K562 (cell line): Measurements from ENCODE around the gene CS. TPM values are rescaled to one million over a fixed set of nuclear protein-coding genes. Genes with fewer than 3 reads are reported as not detected.

Experiments used
- ATAC-seq: fragments of 200-7000 bp; cut with Tn5 transposase; 3 replicates; pipeline ENCODE4 v1.9.1; 2020; ENCODE audit warnings: moderate library complexity
- BruUV-seq: library from RNA; stranded (reverse); fragments of 400-500 nt; replicated peaks from 2 replicates; lab custom pipeline; 2021; lab: Mats Ljungman, UMichigan
- CTCF ChIA-PET: fragments of 300-600 bp; formaldehyde crosslinking; extraction: SDS; loops from one replicate; lab custom pipeline; 2021; ENCODE audit warnings: low intra/inter-chr PET ratio; lab: Yijun Ruan, JAX
- POLR2A ChIA-PET: fragments of 300-600, 350-650 bp; sonication (Branson Sonifier 250); formaldehyde crosslinking; extraction: SDS; loops from one replicate; lab custom pipeline; 2021; ENCODE audit warnings: antibody characterized with exemption, inconsistent platforms; lab: Yijun Ruan, JAX
- DNase-seq, 4 experiments: peaks; one replicate each; pipeline versions ENCODE4 v3.0.0 to v3.0.0-alpha.2; 2011 to 2018; ENCODE audit warnings: low spot score in 3 of 4, mixed read lengths in 3 of 4; ENCODE audit errors: extremely low read depth in 1 of 4
- FAIRE-seq: peaks from 2 replicates; lab custom pipeline; 2011; peaks lifted over from hg19 to GRCh38; lab: Jason Lieb, UNC
- H2AFZ ChIP-seq: 2 replicates; pipeline ENCODE4 v1.6.0; 2011; ENCODE audit warnings: low read depth, low read length, control low read depth, inconsistent platforms
- H3K27ac ChIP-seq: fragments of 200-600 bp; 3 replicates; pipeline ENCODE4 v1.8.0; 2011; ENCODE audit warnings: low read depth, mild to moderate bottlenecking, control low read depth, inconsistent platforms, low read length, moderate library complexity, mixed read lengths; ENCODE audit errors: extremely low read depth
- H3K27me3 ChIP-seq, 2 experiments: fragments of 300-600 bp in 1 of 2; 2 replicates in 1 of 2; 3 replicates in 1 of 2; pipeline versions ENCODE4 v1.6.0 to v1.8.0; 2011; ENCODE audit warnings: inconsistent platforms in 2 of 2, low read length in 2 of 2, mild to moderate bottlenecking in 1 of 2, mixed read lengths in 1 of 2, moderate library complexity in 1 of 2; ENCODE audit not compliant: control insufficient read depth in 2 of 2, insufficient read depth in 2 of 2
- H3K36me3 ChIP-seq: fragments of 300-600 bp; 3 replicates; pipeline ENCODE4 v1.8.0; 2011; ENCODE audit warnings: mild to moderate bottlenecking, low read length, inconsistent platforms; ENCODE audit not compliant: control insufficient read depth, insufficient read depth
- H3K4me1 ChIP-seq, 2 experiments: fragments of 200-600 bp in 1 of 2; replicated peaks in 1 of 2; 2 replicates in 1 of 2; 3 replicates in 1 of 2; pipeline versions ENCODE4 v1.5.1 to v1.8.0; 2011; ENCODE audit warnings: inconsistent platforms in 2 of 2, low read length in 2 of 2, mild to moderate bottlenecking in 1 of 2, mixed read lengths in 1 of 2, moderate library complexity in 1 of 2; ENCODE audit not compliant: control insufficient read depth in 2 of 2, insufficient read depth in 2 of 2
- H3K4me2 ChIP-seq: 2 replicates; pipeline ENCODE4 v1.6.1; 2011; ENCODE audit warnings: low read length, control low read depth, inconsistent platforms, mixed read lengths; ENCODE audit not compliant: insufficient read depth
- H3K4me3 ChIP-seq: fragments of 200-600 bp; sonication (generic), shearing (Covaris generic); 2 replicates; pipeline ENCODE4 v1.5.1; 2016; ENCODE audit warnings: control low read depth, inconsistent platforms
- H3K79me2 ChIP-seq: fragments of 200-600 bp; 3 replicates; pipeline ENCODE4 v1.8.0; 2011; ENCODE audit warnings: low read length, inconsistent platforms; ENCODE audit not compliant: control insufficient read depth, insufficient read depth
- H3K9ac ChIP-seq, 2 experiments: 2 replicates each; pipeline versions ENCODE4 v1.6.0 to v1.6.1; 2011; ENCODE audit warnings: low read depth in 2 of 2, low read length in 2 of 2, control low read depth in 1 of 2, inconsistent platforms in 1 of 2, mild to moderate bottlenecking in 1 of 2, mixed read lengths in 1 of 2; ENCODE audit not compliant: insufficient read depth in 1 of 2
- H3K9me1 ChIP-seq: one replicate; pipeline ENCODE4 v1.6.0; 2011; ENCODE audit warnings: inconsistent platforms, mild to moderate bottlenecking, low read length, moderate library complexity; ENCODE audit not compliant: control insufficient read depth, insufficient read depth
- H3K9me3 ChIP-seq: replicated peaks from 2 replicates; pipeline ENCODE4 v1.5.1; 2011; ENCODE audit warnings: low read depth, low read length, inconsistent platforms; ENCODE audit not compliant: control insufficient read depth, insufficient read depth
- H4K20me1 ChIP-seq: replicated peaks from 2 replicates; pipeline ENCODE4 v1.6.1; 2011; ENCODE audit warnings: low read length, inconsistent platforms, mixed read lengths; ENCODE audit not compliant: control insufficient read depth, insufficient read depth
- ARID1B ChIP-seq: fragments of 450-650 bp; IDR thresholded peaks from 2 replicates; pipeline ENCODE4 v1.6.1; 2016; ENCODE audit warnings: antibody characterized with exemption, mild to moderate bottlenecking, inconsistent platforms
- ASH1L ChIP-seq: fragments of 450-650 bp; IDR thresholded peaks from 2 replicates; pipeline ENCODE4 v1.6.1; 2018; ENCODE audit warnings: borderline replicate concordance, mild to moderate bottlenecking, low read depth; ENCODE audit not compliant: partially characterized antibody
- FOXM1 ChIP-seq, 2 experiments: fragments of 450-650 bp in 1 of 2; sonication (generic) in 1 of 2; formaldehyde crosslinking in 1 of 2; IDR thresholded peaks; 2 replicates each; pipeline versions ENCODE4 v1.6.1 to v1.9.0; 2017 to 2022; ENCODE audit warnings: low read depth in 2 of 2, mild to moderate bottlenecking in 2 of 2, missing genetic modification reagents in 1 of 2, moderate library complexity in 1 of 2
- LCOR ChIP-seq: sonication (generic); formaldehyde crosslinking; IDR thresholded peaks from 2 replicates; pipeline ENCODE4 v1.8.0; 2022; ENCODE audit warnings: mild to moderate bottlenecking, missing genetic modification reagents
- PTTG1 ChIP-seq: fragments of 450-650 bp; IDR thresholded peaks from 2 replicates; pipeline ENCODE4 v1.6.1; 2016; ENCODE audit warnings: low read depth, mild to moderate bottlenecking, missing genetic modification characterization, missing compliant biosample characterization
- RNF2 ChIP-seq: sonication (generic); IDR thresholded peaks from 2 replicates; pipeline ENCODE4 v1.6.1; 2016
- SMARCA4 ChIP-seq: fragments of 450-650 bp; IDR thresholded peaks from 2 replicates; pipeline ENCODE4 v1.6.1; 2016
- ZNF347 ChIP-seq: fragments of 450-650 bp; formaldehyde crosslinking; IDR thresholded peaks from 2 replicates; pipeline ENCODE4 v1.4.0; 2020; ENCODE audit warnings: low read depth, mild to moderate bottlenecking, moderate library complexity
- ZNF644 ChIP-seq: fragments of 200-800 bp; sonication (Bioruptor generic); IDR thresholded peaks from 2 replicates; pipeline ENCODE4 v1.6.1; 2016; ENCODE audit warnings: low read depth, missing genetic modification characterization, missing compliant biosample characterization
- ZNF780A ChIP-seq: fragments of 250-450 bp; sonication (Bioruptor Pico); IDR thresholded peaks from 2 replicates; pipeline ENCODE4 v1.5.0; 2021; ENCODE audit warnings: mild to moderate bottlenecking
- WGBS: fragments of 100-300 bp; shearing (Covaris generic); methylation state at CpG from one replicate; pipeline ENCODE4 v1.1.6; 2016; ENCODE audit warnings: low coverage, mixed read lengths; ENCODE audit not compliant: insufficient coverage; ENCODE audit errors: missing lambda C conversion rate; 5-methylcytosine and 5-hydroxymethylcytosine counted together
- in situ Hi-C: fragments of 300-500 bp; cut with MboI; formaldehyde crosslinking; loops from 4 replicates; pipeline ENCODE4 v1.15.0; 2018; ENCODE audit warnings: inconsistent platforms, mixed read lengths
- intact Hi-C: fragments of 100-400 bp; cut with micrococcal nuclease; formaldehyde crosslinking; loops from 2 replicates; pipeline ENCODE4 v1.14.2; 2022
- polyA plus RNA-seq, 8 experiments: library from polyadenylated mRNA; depleted of rRNA in 4 of 8; stranded (reverse) in 5 of 8; unstranded in 3 of 8; fragments of >200 nt; fragmentation: Nextera tagmentation in 2 of 8; fragmentation: Illumina TruSeq in 1 of 8; extraction: Ambion mirVana in 2 of 8; extraction: Trizol in 1 of 8; gene quantifications; 2 replicates each; pipeline versions ENCODE4 v1.2.1 to v1.2.3, GENCODE V29; 2011 to 2014; ENCODE audit warnings: inconsistent platforms in 1 of 8, missing spikeins in 1 of 8
- total RNA-seq, 7 experiments: library from RNA; depleted of rRNA in 6 of 7; stranded (reverse); fragments of >200 nt in 6 of 7; fragmentation: Illumina TruSeq in 2 of 7; extraction: Trizol in 2 of 7; gene quantifications; 2 replicates each; pipeline versions ENCODE4 v1.2.1 to v1.2.3, GENCODE V29; 2011 to 2021; ENCODE audit warnings: low replicate concordance in 1 of 7
- TF ChIP-seq, protein P1 (sequence below), 2 experiments: fragments of 450-650 bp in 1 of 2; sonication (generic) in 1 of 2; formaldehyde crosslinking; conservative IDR thresholded peaks; 2 replicates each; pipeline versions ENCODE4 v1.4.0 to v1.8.1; 2020 to 2022; ENCODE audit warnings: mild to moderate bottlenecking in 1 of 2, missing genetic modification reagents in 1 of 2
- TF ChIP-seq, protein P2 (sequence below): sonication (generic); IDR thresholded peaks from 2 replicates; pipeline ENCODE4 v1.6.1; 2016

The CS gene
- total and polyA plus RNA-seq, 9 of the 15 experiments (the other 6 are each of a cell fraction or from before 2014, with no cell fraction given) = 99.9 to 390 (median 149) TPM

DNA sequence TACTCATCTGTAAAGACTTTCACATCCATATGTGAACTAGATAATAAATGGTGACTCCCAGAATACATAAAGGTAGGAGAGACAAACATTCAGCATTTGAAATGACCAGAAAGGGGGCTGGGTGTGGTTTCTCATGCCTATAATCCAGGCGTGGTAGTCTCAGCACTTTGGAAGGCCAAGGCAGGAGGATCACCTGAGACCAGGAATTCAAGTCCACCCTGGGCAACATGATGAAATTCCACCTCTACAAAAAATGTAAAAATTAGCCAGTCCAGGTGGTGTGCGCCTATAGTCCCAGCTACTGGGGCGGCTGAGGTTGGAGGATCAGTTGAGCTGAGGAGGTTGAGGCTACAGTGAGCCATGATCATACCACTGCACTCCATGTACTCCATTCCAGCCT, 4.1 kb upstream of the CS start:
- ChIA-PET CTCF (no interaction called here), POLR2A (interaction anchor here (0.9 kb wide), 1 partner anchor 12 kb away, joined by 3 read pairs; the partner anchor contains the start of gene CNPY2)
- no TSS peak for BruUV-seq
- Histone ChIP-seq H2AFZ (no peak overlapping the region), H4K20me1 (no peaks in the 10 kb centered on the region), H3K4me1 (peaks cover 13 to 18% of the 10 kb centered on the region in 2 experiments), H3K27me3 (no peaks in the 10 kb centered on the region), H3K27ac (no peak overlapping the region), H3K4me2 (no peak overlapping the region), H3K4me3 (no peak overlapping the region), H3K9ac (no peak overlapping the region), H3K79me2 (peaks cover 13% of the 10 kb centered on the region), H3K9me1 (no peaks in the 10 kb centered on the region), H3K36me3 (peaks cover 46% of the 10 kb centered on the region), H3K9me3 (no peaks in the 10 kb centered on the region)
- intact Hi-C loops (no loop called here), in situ Hi-C loops (no loop called here)
- no peak for TF ChIP-seq SMARCA4
- TF ChIP-seq, protein P1, sequence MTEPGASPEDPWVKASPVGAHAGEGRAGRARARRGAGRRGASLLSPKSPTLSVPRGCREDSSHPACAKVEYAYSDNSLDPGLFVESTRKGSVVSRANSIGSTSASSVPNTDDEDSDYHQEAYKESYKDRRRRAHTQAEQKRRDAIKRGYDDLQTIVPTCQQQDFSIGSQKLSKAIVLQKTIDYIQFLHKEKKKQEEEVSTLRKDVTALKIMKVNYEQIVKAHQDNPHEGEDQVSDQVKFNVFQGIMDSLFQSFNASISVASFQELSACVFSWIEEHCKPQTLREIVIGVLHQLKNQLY (CRISPR knock-in tag; conservative IDR thresholded peaks at IDR 0.05) = no peak
- no peak for TF ChIP-seq FOXM1 (IDR thresholded peaks at IDR 0.05; ENCODE audit: low read depth)
- TF ChIP-seq FOXM1 (CRISPR knock-in tag; IDR thresholded peaks at IDR 0.05; ENCODE audit: low read depth) = no peak
- TF ChIP-seq, protein P2, sequence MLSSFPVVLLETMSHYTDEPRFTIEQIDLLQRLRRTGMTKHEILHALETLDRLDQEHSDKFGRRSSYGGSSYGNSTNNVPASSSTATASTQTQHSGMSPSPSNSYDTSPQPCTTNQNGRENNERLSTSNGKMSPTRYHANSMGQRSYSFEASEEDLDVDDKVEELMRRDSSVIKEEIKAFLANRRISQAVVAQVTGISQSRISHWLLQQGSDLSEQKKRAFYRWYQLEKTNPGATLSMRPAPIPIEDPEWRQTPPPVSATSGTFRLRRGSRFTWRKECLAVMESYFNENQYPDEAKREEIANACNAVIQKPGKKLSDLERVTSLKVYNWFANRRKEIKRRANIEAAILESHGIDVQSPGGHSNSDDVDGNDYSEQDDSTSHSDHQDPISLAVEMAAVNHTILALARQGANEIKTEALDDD = no peak
- TF ChIP-seq ZNF780A (CRISPR knock-in tag) = no peak
- no peak for TF ChIP-seq RNF2
- no peak for TF ChIP-seq ASH1L
- no peak for TF ChIP-seq ZNF644 (tag)
- TF ChIP-seq PTTG1 (tag) = no peak
- no peak for TF ChIP-seq ARID1B
- no peak for TF ChIP-seq LCOR (CRISPR knock-in tag)
- no peak for TF ChIP-seq ZNF347 (CRISPR knock-in tag)
- WGBS = 85% methylated on average over 3 of the region's 3 CpGs
- ATAC-seq = no peak
- no peak for DNase-seq
- no peak for FAIRE-seq
